ENCODE data around the gene PHF21A. TPM values are rescaled to one million over a fixed set of nuclear protein-coding genes. Genes with fewer than 3 reads are reported as not detected.

The PHF21A gene
- total RNA-seq, 6 experiments from 2014 or later = 9.2 to 17.1 (median 10.4) TPM

DNA sequence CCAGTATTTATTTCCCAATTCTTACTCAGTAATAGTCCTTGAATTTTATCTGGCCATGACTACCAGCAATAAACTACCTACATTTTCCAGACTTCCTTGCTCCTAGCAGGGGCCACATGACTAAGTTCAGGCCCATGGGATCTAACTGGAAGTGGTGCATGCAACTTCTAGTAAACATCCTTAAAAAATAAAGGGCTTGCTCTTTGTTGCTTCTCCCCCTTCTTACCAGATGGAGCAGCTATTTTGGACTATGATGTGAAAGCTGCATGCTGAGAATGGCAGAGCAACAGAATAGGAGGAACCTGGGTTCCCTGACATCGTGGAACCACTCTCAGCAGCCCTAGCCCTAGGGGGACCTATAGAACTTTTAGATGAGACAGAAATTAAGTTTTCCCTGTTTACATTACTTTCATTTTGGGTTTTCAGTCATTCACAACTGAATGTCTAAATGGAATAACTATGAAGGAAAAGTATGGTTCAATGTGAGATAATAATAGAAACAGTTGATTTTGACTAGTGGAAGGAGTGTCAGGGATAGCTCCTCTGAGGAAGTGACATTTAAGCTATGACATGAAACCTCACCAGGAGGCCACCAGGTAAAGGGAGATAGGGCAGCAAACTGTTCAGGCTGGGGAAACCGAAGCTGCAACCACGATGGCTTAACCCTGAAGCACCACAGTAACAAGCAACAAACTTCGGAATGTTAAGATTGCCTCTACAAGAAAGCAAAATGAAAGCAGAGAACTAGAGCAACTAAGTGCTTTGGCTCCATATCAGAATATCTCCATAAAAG, 48.9 kb downstream of the PHF21A start:
- H3K27ac ChIP-seq = no peak overlapping the region
- intact Hi-C loops (cut with DNase I) = no loop called here
- WGBS (ENCODE audit: insufficient coverage, low coverage, low lambda C conversion rate, missing lambda C conversion rate) = 65% methylated on average over 4 of the region's 4 CpGs
- no peak for DNase-seq
- H3K4me3 ChIP-seq = no peak overlapping the region
- no peaks in the 10 kb centered on the region for H3K36me3 ChIP-seq
- no peaks in the 10 kb centered on the region for H3K9me3 ChIP-seq
- H3K4me1 ChIP-seq = no peaks in the 10 kb centered on the region
- TF ChIP-seq, protein P1, sequence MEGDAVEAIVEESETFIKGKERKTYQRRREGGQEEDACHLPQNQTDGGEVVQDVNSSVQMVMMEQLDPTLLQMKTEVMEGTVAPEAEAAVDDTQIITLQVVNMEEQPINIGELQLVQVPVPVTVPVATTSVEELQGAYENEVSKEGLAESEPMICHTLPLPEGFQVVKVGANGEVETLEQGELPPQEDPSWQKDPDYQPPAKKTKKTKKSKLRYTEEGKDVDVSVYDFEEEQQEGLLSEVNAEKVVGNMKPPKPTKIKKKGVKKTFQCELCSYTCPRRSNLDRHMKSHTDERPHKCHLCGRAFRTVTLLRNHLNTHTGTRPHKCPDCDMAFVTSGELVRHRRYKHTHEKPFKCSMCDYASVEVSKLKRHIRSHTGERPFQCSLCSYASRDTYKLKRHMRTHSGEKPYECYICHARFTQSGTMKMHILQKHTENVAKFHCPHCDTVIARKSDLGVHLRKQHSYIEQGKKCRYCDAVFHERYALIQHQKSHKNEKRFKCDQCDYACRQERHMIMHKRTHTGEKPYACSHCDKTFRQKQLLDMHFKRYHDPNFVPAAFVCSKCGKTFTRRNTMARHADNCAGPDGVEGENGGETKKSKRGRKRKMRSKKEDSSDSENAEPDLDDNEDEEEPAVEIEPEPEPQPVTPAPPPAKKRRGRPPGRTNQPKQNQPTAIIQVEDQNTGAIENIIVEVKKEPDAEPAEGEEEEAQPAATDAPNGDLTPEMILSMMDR (IDR thresholded peaks at IDR 0.05) = no peak
- no peak for TF ChIP-seq POLR2A (IDR thresholded peaks at IDR 0.05)
- no peak for ATAC-seq
- no peaks in the 10 kb centered on the region for H3K27me3 ChIP-seq

DNA sequence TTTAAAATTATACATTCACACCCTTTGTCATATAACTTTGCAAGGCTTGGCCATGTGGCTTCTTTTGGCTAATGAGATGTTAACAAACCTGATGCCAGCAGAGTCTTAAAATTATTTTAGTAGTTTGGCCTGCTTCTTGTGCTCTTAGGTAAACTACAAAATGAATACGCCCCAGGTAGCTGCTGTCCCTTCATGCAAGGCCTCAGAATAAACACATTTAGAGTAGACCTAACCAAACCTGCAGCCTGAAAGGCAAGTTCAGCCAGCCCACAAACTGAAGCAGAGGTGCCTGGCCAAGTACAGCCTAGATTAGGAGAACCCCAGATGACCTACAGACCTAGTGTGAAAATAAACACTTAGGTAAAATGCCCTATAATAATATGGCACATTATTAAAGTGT, 50.2 kb downstream of the PHF21A start:
- intact Hi-C loops (cut with DNase I) = no loop called here
- Histone ChIP-seq H3K4me1 (no peaks in the 10 kb centered on the region), H3K9me3 (no peaks in the 10 kb centered on the region), H3K4me3 (no peak overlapping the region), H3K27me3 (no peaks in the 10 kb centered on the region), H3K36me3 (peaks cover 0 to 1% (median 0%) of the 10 kb centered on the region in 4 donors), H3K27ac (no peak overlapping the region)
- no peak for DNase-seq
- WGBS (ENCODE audit: insufficient coverage, low coverage, low lambda C conversion rate, missing lambda C conversion rate) = 100% methylated on average over 1 of the region's 1 CpG
- TF ChIP-seq, protein P1 (IDR thresholded peaks at IDR 0.05) = no peak
- no peak for TF ChIP-seq POLR2A (IDR thresholded peaks at IDR 0.05)
- no peak for ATAC-seq

GRCh38 chr11:46069595-46069994, 51.7 kb downstream of the PHF21A start:
- no peak for TF ChIP-seq POLR2A (IDR thresholded peaks at IDR 0.05)
- TF ChIP-seq, protein P1 (IDR thresholded peaks at IDR 0.05) = no peak
- no peaks in the 10 kb centered on the region for H3K4me1 ChIP-seq
- no peaks in the 10 kb centered on the region for H3K9me3 ChIP-seq
- no peaks in the 10 kb centered on the region for H3K27me3 ChIP-seq
- no peak overlapping the region for H3K4me3 ChIP-seq
- DNase-seq (no peak), ATAC-seq (no peak)
- peaks cover 0 to 5% (median 1%) of the 10 kb centered on the region in 4 donors for H3K36me3 ChIP-seq
- H3K27ac ChIP-seq = no peak overlapping the region
- 96% methylated on average over 3 of the region's 3 CpGs for WGBS (ENCODE audit: insufficient coverage, low coverage, low lambda C conversion rate, missing lambda C conversion rate)
- intact Hi-C loops (cut with DNase I) = no loop called here

DNA sequence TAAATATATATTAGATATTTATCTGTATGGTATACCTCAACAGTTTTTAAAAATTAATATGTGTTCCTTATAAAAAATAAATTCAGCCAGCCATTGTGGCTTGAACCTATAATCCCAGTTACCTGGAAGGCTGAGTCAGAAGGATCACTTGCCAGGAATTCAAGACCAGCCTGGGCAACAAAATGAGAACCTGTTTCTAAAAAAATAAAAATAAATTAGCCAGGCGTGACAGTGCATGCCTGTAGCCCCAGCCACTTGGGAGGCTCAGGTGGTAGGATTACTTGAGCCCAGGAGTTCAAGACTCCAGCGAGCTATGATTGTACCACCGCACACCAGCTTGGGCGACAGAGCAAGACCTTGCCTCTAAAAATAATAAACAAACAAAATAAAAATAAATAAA, 54.9 kb downstream of the PHF21A start:
- DNase-seq = no peak
- Histone ChIP-seq H3K4me3 (no peak overlapping the region), H3K36me3 (peaks cover 0 to 5% (median 1%) of the 10 kb centered on the region in 4 donors), H3K27ac (no peak overlapping the region), H3K27me3 (no peaks in the 10 kb centered on the region), H3K9me3 (no peaks in the 10 kb centered on the region), H3K4me1 (no peaks in the 10 kb centered on the region)
- intact Hi-C loops (cut with DNase I) = no loop called here
- no peak for ATAC-seq
- WGBS (ENCODE audit: insufficient coverage, low coverage, low lambda C conversion rate, missing lambda C conversion rate) = 83% methylated on average over 4 of the region's 4 CpGs
- TF ChIP-seq POLR2A (IDR thresholded peaks at IDR 0.05) = no peak
- TF ChIP-seq, protein P1 (IDR thresholded peaks at IDR 0.05) = no peak

All from right lobe of liver (tissue), 6 donors.